ENCODE results near the gene MAP3K2.

Gene MAP3K2

DNA sequence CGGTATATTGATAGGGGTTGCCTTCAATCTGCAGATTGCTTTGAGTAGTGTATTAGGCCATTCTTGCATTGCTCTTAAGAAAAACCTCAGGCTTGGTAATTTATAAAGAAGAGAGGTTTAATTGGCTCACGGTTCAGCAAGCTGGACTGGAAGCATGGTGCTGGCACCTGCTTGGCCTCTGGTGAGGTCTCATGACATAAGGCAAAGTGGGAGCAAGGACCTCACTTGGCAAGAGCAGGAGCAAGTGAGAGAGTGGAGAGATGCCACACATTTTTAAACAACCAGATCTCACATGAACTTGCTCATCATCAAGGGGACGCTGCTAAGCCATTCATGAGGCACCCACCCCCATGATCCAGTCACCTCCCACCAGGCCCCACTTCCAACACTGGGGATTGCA lies 4.9 kb downstream of the MAP3K2 start:
- DNase-seq (ENCODE audit: extremely low read depth, insufficient read length) = no peak
- Histone ChIP-seq H3K27me3 (replicated peaks; ENCODE audit: control insufficient read depth, insufficient read depth, low read length) (no peaks in the 10 kb centered on the region), H3K4me3 (replicated peaks; ENCODE audit: low read depth, low read length) (no peak overlapping the region), H3K36me3 (ENCODE audit: control insufficient read depth, insufficient read depth, low read length) (no peaks in the 10 kb centered on the region)
- TF ChIP-seq, protein P1, sequence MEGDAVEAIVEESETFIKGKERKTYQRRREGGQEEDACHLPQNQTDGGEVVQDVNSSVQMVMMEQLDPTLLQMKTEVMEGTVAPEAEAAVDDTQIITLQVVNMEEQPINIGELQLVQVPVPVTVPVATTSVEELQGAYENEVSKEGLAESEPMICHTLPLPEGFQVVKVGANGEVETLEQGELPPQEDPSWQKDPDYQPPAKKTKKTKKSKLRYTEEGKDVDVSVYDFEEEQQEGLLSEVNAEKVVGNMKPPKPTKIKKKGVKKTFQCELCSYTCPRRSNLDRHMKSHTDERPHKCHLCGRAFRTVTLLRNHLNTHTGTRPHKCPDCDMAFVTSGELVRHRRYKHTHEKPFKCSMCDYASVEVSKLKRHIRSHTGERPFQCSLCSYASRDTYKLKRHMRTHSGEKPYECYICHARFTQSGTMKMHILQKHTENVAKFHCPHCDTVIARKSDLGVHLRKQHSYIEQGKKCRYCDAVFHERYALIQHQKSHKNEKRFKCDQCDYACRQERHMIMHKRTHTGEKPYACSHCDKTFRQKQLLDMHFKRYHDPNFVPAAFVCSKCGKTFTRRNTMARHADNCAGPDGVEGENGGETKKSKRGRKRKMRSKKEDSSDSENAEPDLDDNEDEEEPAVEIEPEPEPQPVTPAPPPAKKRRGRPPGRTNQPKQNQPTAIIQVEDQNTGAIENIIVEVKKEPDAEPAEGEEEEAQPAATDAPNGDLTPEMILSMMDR (IDR thresholded peaks at IDR 0.05; ENCODE audit: insufficient read depth, low read length, poor library complexity, severe bottlenecking) = no peak

DNA sequence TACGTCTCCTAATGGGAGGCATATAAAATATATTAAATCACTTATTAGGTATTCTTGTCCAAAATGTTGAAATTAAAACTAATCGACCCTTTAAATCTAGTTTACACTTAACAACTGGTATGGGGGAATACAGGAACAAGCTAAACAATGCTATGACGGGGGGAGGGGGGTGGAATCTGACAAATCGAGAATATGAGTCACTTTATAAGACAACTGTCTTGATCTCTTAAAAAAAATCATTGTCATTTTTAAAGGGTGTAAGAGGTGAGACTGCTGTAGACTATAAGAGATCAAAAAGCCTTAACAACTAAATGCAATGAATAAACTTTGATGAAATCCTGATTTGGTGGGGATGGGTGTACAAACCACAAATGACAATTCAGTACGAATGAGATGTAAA lies 6.0 kb downstream of the MAP3K2 start:
- TF ChIP-seq, protein P1 (IDR thresholded peaks at IDR 0.05; ENCODE audit: insufficient read depth, low read length, poor library complexity, severe bottlenecking) = no peak
- Histone ChIP-seq H3K27me3 (replicated peaks; ENCODE audit: control insufficient read depth, insufficient read depth, low read length) (no peaks in the 10 kb centered on the region), H3K4me3 (replicated peaks; ENCODE audit: low read depth, low read length) (no peak overlapping the region), H3K36me3 (ENCODE audit: control insufficient read depth, insufficient read depth, low read length) (no peaks in the 10 kb centered on the region)
- DNase-seq (ENCODE audit: extremely low read depth, insufficient read length) = no peak

DNA sequence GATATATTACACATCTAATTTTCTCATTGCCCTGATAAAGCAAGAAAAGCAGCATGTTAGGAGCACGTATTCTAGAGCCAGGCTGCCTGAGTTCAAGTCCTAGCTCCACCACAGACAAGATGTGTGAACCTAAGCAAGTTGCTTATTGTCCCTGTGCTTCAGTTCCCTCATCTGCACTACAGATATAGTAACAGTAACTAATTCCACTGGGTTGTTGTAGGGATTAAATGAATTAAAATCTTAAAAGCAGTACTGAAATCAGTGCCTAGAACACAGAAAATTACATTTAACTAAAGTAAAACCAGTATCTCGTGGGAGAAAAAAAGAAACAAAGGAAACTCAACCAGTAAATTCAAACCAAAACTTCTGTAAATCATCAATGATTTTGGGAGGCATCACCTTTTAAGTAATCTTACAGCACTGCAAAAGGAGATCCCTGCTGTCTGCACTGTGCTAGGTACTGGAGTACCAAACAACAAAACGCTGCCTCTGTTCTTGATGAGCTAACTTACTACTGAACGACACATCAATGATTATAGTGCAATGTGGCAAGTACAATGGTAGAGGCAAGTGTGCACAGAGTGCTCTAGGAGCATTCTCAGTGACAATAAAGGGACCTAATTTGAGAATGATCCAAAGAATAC lies 7.9 kb downstream of the MAP3K2 start:
- Histone ChIP-seq H3K36me3 (ENCODE audit: control insufficient read depth, insufficient read depth, low read length) (no peaks in the 10 kb centered on the region; the same call in 1 of the 2 replicates), H3K4me3 (replicated peaks; ENCODE audit: low read depth, low read length) (no peak overlapping the region), H3K27me3 (replicated peaks; ENCODE audit: control insufficient read depth, insufficient read depth, low read length) (no peaks in the 10 kb centered on the region)
- TF ChIP-seq, protein P1 (IDR thresholded peaks at IDR 0.05; ENCODE audit: insufficient read depth, low read length, poor library complexity, severe bottlenecking) = no peak
- DNase-seq (ENCODE audit: extremely low read depth, insufficient read length) = no peak

DNA sequence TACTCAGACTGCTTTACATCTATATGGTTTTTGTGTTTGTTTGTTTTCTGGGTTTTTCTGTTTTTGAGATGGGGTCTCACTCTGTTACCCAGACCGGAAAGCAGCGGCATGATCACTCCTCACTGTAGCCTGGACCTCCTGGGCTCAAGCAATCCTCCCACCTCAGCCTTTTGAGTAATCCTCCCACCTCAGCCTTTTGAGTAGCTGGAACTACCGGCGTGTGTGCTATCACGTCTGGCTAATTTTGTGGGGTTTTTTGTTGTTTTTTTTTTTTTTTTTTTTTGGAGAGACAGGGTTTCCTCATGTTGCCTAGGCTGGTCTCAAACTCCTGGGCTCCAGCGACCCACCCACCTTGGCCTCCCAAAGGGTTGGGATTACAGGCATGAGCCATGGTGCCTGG lies 9.1 kb downstream of the MAP3K2 start:
- Histone ChIP-seq H3K27me3 (replicated peaks; ENCODE audit: control insufficient read depth, insufficient read depth, low read length) (no peaks in the 10 kb centered on the region), H3K36me3 (ENCODE audit: control insufficient read depth, insufficient read depth, low read length) (no peaks in the 10 kb centered on the region; the same call in 1 of the 2 replicates), H3K4me3 (replicated peaks; ENCODE audit: low read depth, low read length) (no peak overlapping the region)
- DNase-seq (ENCODE audit: extremely low read depth, insufficient read length) = no peak
- TF ChIP-seq, protein P1 (IDR thresholded peaks at IDR 0.05; ENCODE audit: insufficient read depth, low read length, poor library complexity, severe bottlenecking) = no peak

DNA sequence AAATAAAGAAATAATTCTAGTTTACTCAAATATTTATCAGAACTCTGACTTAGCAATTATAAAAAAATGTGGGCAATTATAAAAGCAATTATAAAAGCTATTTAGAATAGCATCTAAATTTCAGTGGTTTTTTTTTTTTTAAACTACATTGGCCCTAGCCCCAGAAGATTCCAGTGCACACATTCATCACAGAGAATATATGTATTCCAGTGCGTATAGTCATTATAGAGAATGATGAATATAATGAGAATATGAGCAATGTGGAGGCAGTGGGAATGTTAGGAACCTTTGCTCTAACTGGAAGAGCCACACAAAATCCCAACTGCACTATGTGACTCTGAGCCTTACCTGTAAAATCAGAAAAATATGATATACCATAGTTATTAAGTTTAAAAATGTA lies 10.5 kb downstream of the MAP3K2 start:
- Histone ChIP-seq H3K36me3 (ENCODE audit: control insufficient read depth, insufficient read depth, low read length) (no peaks in the 10 kb centered on the region; the same call in 1 of the 2 replicates), H3K27me3 (replicated peaks; ENCODE audit: control insufficient read depth, insufficient read depth, low read length) (no peaks in the 10 kb centered on the region), H3K4me3 (replicated peaks; ENCODE audit: low read depth, low read length) (no peak overlapping the region)
- TF ChIP-seq, protein P1 (IDR thresholded peaks at IDR 0.05; ENCODE audit: insufficient read depth, low read length, poor library complexity, severe bottlenecking) = no peak
- no peak for DNase-seq (ENCODE audit: extremely low read depth, insufficient read length)

DNA sequence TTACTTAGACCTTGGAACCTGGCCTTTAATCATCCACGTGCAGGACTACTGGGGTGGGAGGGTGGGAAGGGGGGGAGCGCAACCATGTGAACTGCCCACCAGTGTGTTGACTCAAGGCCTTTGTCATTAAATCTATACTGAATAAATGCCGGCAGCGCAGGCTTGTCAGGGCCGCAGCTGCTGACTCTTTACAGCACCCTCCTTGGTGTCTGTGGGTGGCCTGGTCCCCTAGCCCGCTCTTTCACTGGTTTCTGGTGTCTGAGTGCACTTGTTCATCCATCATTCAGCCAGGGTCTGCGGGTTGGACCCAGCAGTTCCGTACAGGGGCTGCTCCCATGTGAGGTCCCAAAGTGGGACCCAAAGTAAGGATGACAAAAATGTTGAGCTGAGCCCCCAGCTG lies 11.5 kb downstream of the MAP3K2 start:
- no peaks in the 10 kb centered on the region for H3K27me3 ChIP-seq (replicated peaks; ENCODE audit: control insufficient read depth, insufficient read depth, low read length)
- H3K36me3 ChIP-seq (ENCODE audit: control insufficient read depth, insufficient read depth, low read length) = no peaks in the 10 kb centered on the region; the same call in 1 of the 2 replicates
- DNase-seq (ENCODE audit: extremely low read depth, insufficient read length) = no peak
- TF ChIP-seq, protein P1 (IDR thresholded peaks at IDR 0.05; ENCODE audit: insufficient read depth, low read length, poor library complexity, severe bottlenecking) = no peak
- H3K4me3 ChIP-seq (replicated peaks; ENCODE audit: low read depth, low read length) = no peak overlapping the region

Measured in GM06990 (cell line).